IMR-90 (cell line): ENCODE data around the gene MRPS31. TPM values are rescaled to one million over a fixed set of nuclear protein-coding genes. Genes with fewer than 3 reads are reported as not detected.
"Not testable (repeated sequence)": the region's sequence is repeated elsewhere in the genome, so short reads cannot be mapped to it uniquely, and the experiment has no call there.

Experiments used
- ATAC-seq: fragments of 200-7000 bp; cut with Tn5 transposase; 2 replicates; pipeline ENCODE4 v1.9.1; 2020; ENCODE audit warnings: low read depth, mild to moderate bottlenecking, moderate library complexity
- BruUV-seq: library from RNA; stranded (reverse); fragments of 400-500 nt; replicated peaks from 2 replicates; lab custom pipeline; 2021; lab: Mats Ljungman, UMichigan
- CTCF ChIA-PET: fragments of 300-600 bp; formaldehyde crosslinking; extraction: SDS; loops from one replicate; lab custom pipeline; 2021; ENCODE audit warnings: antibody characterized with exemption; lab: Yijun Ruan, JAX
- POLR2A ChIA-PET: fragments of 300-600 bp; sonication (Branson Sonifier 250); formaldehyde crosslinking; loops from one replicate; lab custom pipeline; 2022; ENCODE audit warnings: antibody characterized with exemption; ENCODE audit not compliant: unreplicated experiment; lab: Charles Lee
- DNase-seq: peaks from one replicate; pipeline ENCODE4 v3.0.0; 2013
- H2AFZ ChIP-seq: replicated peaks from 2 replicates; pipeline ENCODE3; 2013; ENCODE audit warnings: low read length, mild to moderate bottlenecking; ENCODE audit not compliant: poor library complexity
- H2AK5ac ChIP-seq: 2 replicates; pipeline ENCODE4 v1.6.1; 2013; ENCODE audit warnings: low read depth, low read length, inconsistent platforms
- H2AK9ac ChIP-seq: replicated peaks from 2 replicates; pipeline ENCODE3; 2013; ENCODE audit warnings: mild to moderate bottlenecking, low read depth, low read length, moderate library complexity; ENCODE audit not compliant: poor library complexity
- H2BK120ac ChIP-seq: 2 replicates; pipeline ENCODE4 v1.6.1; 2013; ENCODE audit warnings: low read depth, low read length, inconsistent platforms
- H2BK15ac ChIP-seq: 3 replicates; pipeline ENCODE4 v1.6.1; 2013; ENCODE audit warnings: low read depth, low read length, inconsistent platforms
- H2BK20ac ChIP-seq: 2 replicates; pipeline ENCODE4 v1.6.1; 2013; ENCODE audit warnings: low read depth, mild to moderate bottlenecking, inconsistent platforms, low read length, moderate library complexity
- H2BK5ac ChIP-seq: 2 replicates; pipeline ENCODE4 v1.6.1; 2013; ENCODE audit warnings: mild to moderate bottlenecking, low read depth, low read length, inconsistent platforms; ENCODE audit not compliant: poor library complexity, severe bottlenecking
- H3K14ac ChIP-seq: replicated peaks from 2 replicates; pipeline ENCODE4 v1.6.1; 2013; ENCODE audit warnings: low read depth, low read length, inconsistent platforms
- H3K18ac ChIP-seq: 2 replicates; pipeline ENCODE4 v1.6.1; 2013; ENCODE audit warnings: low read depth, low read length, control low read depth
- H3K23ac ChIP-seq: 2 replicates; pipeline ENCODE4 v1.6.1; 2013; ENCODE audit warnings: low read depth, low read length, inconsistent platforms
- H3K27ac ChIP-seq: 2 replicates; pipeline ENCODE4 v1.5.1; 2013; ENCODE audit warnings: mild to moderate bottlenecking, control low read depth, low read length; ENCODE audit not compliant: insufficient read depth
- H3K27me3 ChIP-seq: 2 replicates; pipeline ENCODE4 v1.6.1; 2013; ENCODE audit warnings: low read length; ENCODE audit not compliant: control insufficient read depth, insufficient read depth
- H3K36me3 ChIP-seq: 2 replicates; pipeline ENCODE4 v1.6.1; 2013; ENCODE audit warnings: low read length, mixed read lengths; ENCODE audit not compliant: control insufficient read depth, insufficient read depth
- H3K4ac ChIP-seq: 2 replicates; pipeline ENCODE4 v1.6.1; 2013; ENCODE audit warnings: low read depth, low read length, inconsistent platforms
- H3K4me1 ChIP-seq: 2 replicates; pipeline ENCODE4 v1.6.1; 2013; ENCODE audit warnings: low read length, mixed read lengths; ENCODE audit not compliant: control insufficient read depth, insufficient read depth
- H3K4me2 ChIP-seq: 2 replicates; pipeline ENCODE4 v1.6.1; 2013; ENCODE audit warnings: low read depth, mild to moderate bottlenecking, control low read depth, low read length, moderate library complexity
- H3K4me3 ChIP-seq: 2 replicates; pipeline ENCODE4 v1.5.1; 2013; ENCODE audit warnings: low read depth, mild to moderate bottlenecking, control low read depth, low read length, moderate library complexity; ENCODE audit not compliant: insufficient read depth
- H3K56ac ChIP-seq: 2 replicates; pipeline ENCODE4 v1.6.1; 2013; ENCODE audit warnings: low read length, inconsistent platforms; ENCODE audit not compliant: insufficient read depth; ENCODE audit errors: extremely low read depth
- H3K79me1 ChIP-seq, 2 experiments: 2 replicates each; pipeline ENCODE4 v1.6.1; 2013; ENCODE audit warnings: low read length in 2 of 2, inconsistent platforms in 1 of 2, low read depth in 1 of 2
- H3K9ac ChIP-seq: 2 replicates; pipeline ENCODE4 v1.6.1; 2013; ENCODE audit warnings: low read depth, low read length, control low read depth
- H3K9me1 ChIP-seq: 2 replicates; pipeline ENCODE4 v1.6.1; 2013; ENCODE audit warnings: low read length, inconsistent platforms; ENCODE audit not compliant: insufficient read depth
- H3K9me3 ChIP-seq: 2 replicates; pipeline ENCODE4 v1.6.1; 2013; ENCODE audit warnings: low read length; ENCODE audit not compliant: control insufficient read depth, insufficient read depth
- H4K20me1 ChIP-seq: 2 replicates; pipeline ENCODE4 v1.6.1; 2013; ENCODE audit warnings: low read length, inconsistent platforms; ENCODE audit not compliant: insufficient read depth
- H4K5ac ChIP-seq: 2 replicates; pipeline ENCODE4 v1.6.1; 2013; ENCODE audit warnings: mild to moderate bottlenecking, low read depth, low read length, control low read depth
- H4K8ac ChIP-seq, 2 experiments: 2 replicates each; pipeline ENCODE4 v1.6.1; 2013; ENCODE audit warnings: low read depth in 2 of 2, low read length in 2 of 2, control low read depth in 1 of 2, inconsistent platforms in 1 of 2
- H4K91ac ChIP-seq: 2 replicates; pipeline ENCODE4 v1.6.1; 2013; ENCODE audit warnings: low read depth, low read length, inconsistent platforms; ENCODE audit not compliant: insufficient read depth
- WGBS, 2 experiments: methylation state at CpG; one replicate each; pipeline versions ENCODE4 v1.1.5 to v1.1.7; 2013; ENCODE audit warnings: missing lambda C conversion rate in 2 of 2; ENCODE audit not compliant: insufficient read length in 1 of 2; ENCODE audit errors: extremely low coverage in 2 of 2; 5-methylcytosine and 5-hydroxymethylcytosine counted together
- dilution Hi-C: fragments of 300-500 bp; cut with HindIII; formaldehyde crosslinking; loops from one replicate; pipeline ENCODE4 v1.14.3; 2018; ENCODE audit warnings: low sequenced_read_pairs; ENCODE audit not compliant: unreplicated experiment
- in situ Hi-C: fragments of 300-500 bp; cut with MboI; formaldehyde crosslinking; loops from 3 replicates; pipeline ENCODE4 v1.14.3; 2019; ENCODE audit warnings: low sequenced_read_pairs, inconsistent platforms, mixed read lengths
- intact Hi-C: fragments of 100-400 bp; cut with micrococcal nuclease; formaldehyde crosslinking; loops from 2 replicates; pipeline ENCODE4 v1.10.0; 2022
- polyA plus RNA-seq, 3 experiments: library from polyadenylated mRNA; depleted of rRNA; stranded (reverse); fragments of >200 nt; gene quantifications; 2 replicates each; pipeline ENCODE4 v1.2.3, GENCODE V29; 2012; ENCODE audit warnings: low replicate concordance in 1 of 3
- total RNA-seq: library from RNA; depleted of rRNA; stranded (reverse); fragments of >200 nt; gene quantifications from 2 replicates; pipeline ENCODE4 v1.2.3, GENCODE V29; 2012

Gene MRPS31
- total and polyA plus RNA-seq, 2 of the 4 experiments (the other 2 are of a cell fraction) = 9.3 to 14.8 TPM

DNA sequence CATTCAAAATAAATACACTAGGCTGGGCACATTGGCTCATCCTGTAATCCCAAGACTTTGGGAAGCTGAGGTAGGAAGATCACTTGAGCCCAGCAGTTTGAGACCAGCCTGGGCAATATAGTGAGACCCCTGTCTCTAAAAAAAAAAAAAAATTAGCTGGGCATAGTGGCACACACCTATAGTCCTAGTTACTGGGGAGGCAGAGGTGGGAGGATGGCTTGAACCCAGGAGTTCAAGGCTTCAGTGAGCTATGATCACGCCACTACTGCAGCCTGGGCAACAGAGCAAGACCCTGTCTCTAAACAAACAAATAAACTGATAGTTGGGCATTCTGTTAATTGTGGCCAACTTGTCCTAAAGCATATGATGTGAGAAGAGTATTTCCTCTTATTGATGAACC, 12.0 kb upstream of the MRPS31 start:
- intact Hi-C loops = loop anchor here (10.0 kb wide), 1 partner anchor 442 kb away; no protein-coding TSS in a partner anchor
- H2AK5ac ChIP-seq, H4K20me1 ChIP-seq, H4K8ac ChIP-seq, H4K5ac ChIP-seq, H3K36me3 ChIP-seq, H3K9me1 ChIP-seq, H3K4me2 ChIP-seq, H3K4ac ChIP-seq, dilution Hi-C loops, H4K91ac ChIP-seq, H3K27me3 ChIP-seq, H3K14ac ChIP-seq, H3K4me1 ChIP-seq, H2BK120ac ChIP-seq, H2BK5ac ChIP-seq, H3K79me1 ChIP-seq, ATAC-seq, H3K56ac ChIP-seq, H3K9ac ChIP-seq, H2BK20ac ChIP-seq, H3K18ac ChIP-seq, H3K4me3 ChIP-seq, H3K9me3 ChIP-seq, H2AFZ ChIP-seq, DNase-seq, H3K27ac ChIP-seq, H2AK9ac ChIP-seq, H3K23ac ChIP-seq, BruUV-seq, H2BK15ac ChIP-seq: not testable (repeated sequence)
- ChIA-PET POLR2A (interaction anchor here (0.6 kb wide), 1 partner anchor 1364 kb away, joined by 3 read pairs; no protein-coding TSS in a partner anchor), CTCF (interaction anchor here (0.6 kb wide), 1 partner anchor 18 kb away, joined by 3 read pairs; no protein-coding TSS in a partner anchor)
- in situ Hi-C loops = loop anchor here (10.0 kb wide), 1 partner anchor 272 kb away; no protein-coding TSS in a partner anchor
- no CpG with 5 or more reads among the region's 1 CpG for WGBS, 2 experiments
